Erythroblast (primary cell): ENCODE data around the gene CA11.

ENCODE experiments used
- GATA1 ChIP-seq: IDR thresholded peaks from 2 replicates; pipeline ENCODE4 v1.6.1; 2011; ENCODE audit warnings: low read depth, mild to moderate bottlenecking, control low read depth, low read length, moderate library complexity
- POLR2A ChIP-seq: IDR thresholded peaks from 2 replicates; pipeline ENCODE4 v1.6.1; 2011; ENCODE audit warnings: mild to moderate bottlenecking, low read length

GRCh38 chr19:48683349-48683748, 37.4 kb upstream of the CA11 start:
- TF ChIP-seq POLR2A (no peak), GATA1 (no peak)
